SK-N-SH treated with all-trans-retinoic acid at 6 μM for 48 hours (cell line): ENCODE results near the gene MROH7.

Source experiments
- ATAC-seq: fragments of 200-7000 bp; cut with Tn5 transposase; 3 replicates; pipeline ENCODE4 v1.9.1; 2020; ENCODE audit warnings: mild to moderate bottlenecking, moderate library complexity
- ARNTL ChIP-seq: fragments of 450-650 bp; formaldehyde crosslinking; IDR thresholded peaks from 2 replicates; pipeline ENCODE4 v1.5.0; 2020; ENCODE audit warnings: low read depth, mild to moderate bottlenecking, moderate library complexity, borderline replicate concordance
- BACH2 ChIP-seq: fragments of 250-450 bp; sonication (Bioruptor Pico); IDR thresholded peaks from 2 replicates; pipeline ENCODE4 v1.9.0; 2021; ENCODE audit warnings: mild to moderate bottlenecking, borderline replicate concordance
- CSDC2 ChIP-seq: fragments of 250-450 bp; sonication (Bioruptor Pico); IDR thresholded peaks from 2 replicates; pipeline ENCODE4 v1.5.0; 2020; ENCODE audit warnings: mild to moderate bottlenecking, moderate library complexity
- ESRRG ChIP-seq: fragments of 250-450 bp; sonication (Bioruptor Pico); IDR thresholded peaks from 2 replicates; pipeline ENCODE4 v1.6.1; 2021; ENCODE audit warnings: mild to moderate bottlenecking
- GLIS3 ChIP-seq: fragments of 250-450 bp; sonication (Bioruptor Pico); IDR thresholded peaks from 2 replicates; pipeline ENCODE4 v1.5.0; 2020; ENCODE audit warnings: mild to moderate bottlenecking, moderate library complexity
- ISL1 ChIP-seq: fragments of 250-450 bp; sonication (Bioruptor Pico); IDR thresholded peaks from 2 replicates; pipeline ENCODE4 v2.1.2; 2022; ENCODE audit warnings: mild to moderate bottlenecking, moderate library complexity
- OSR1 ChIP-seq: fragments of 250-450 bp; sonication (Bioruptor Pico); IDR thresholded peaks from 2 replicates; pipeline ENCODE4 v1.8.0; 2022; ENCODE audit warnings: moderate library complexity, mild to moderate bottlenecking, inconsistent platforms
- PPARA ChIP-seq: fragments of 250-450 bp; sonication (Bioruptor Pico); IDR thresholded peaks from 2 replicates; pipeline ENCODE4 v1.5.0; 2020; ENCODE audit warnings: mild to moderate bottlenecking, borderline replicate concordance
- RARB ChIP-seq: fragments of 250-450 bp; sonication (Bioruptor Pico); IDR thresholded peaks from 2 replicates; pipeline ENCODE4 v1.8.0; 2021; ENCODE audit warnings: mild to moderate bottlenecking, moderate library complexity
- SNAI2 ChIP-seq: fragments of 250-450 bp; sonication (Bioruptor Pico); IDR thresholded peaks from 2 replicates; pipeline ENCODE4 v1.5.0; 2020; ENCODE audit warnings: mild to moderate bottlenecking, moderate library complexity
- TCF4 ChIP-seq: fragments of 250-450 bp; sonication (Bioruptor Pico); IDR thresholded peaks from 2 replicates; pipeline ENCODE4 v1.8.0; 2021; ENCODE audit warnings: mild to moderate bottlenecking, moderate library complexity, borderline replicate concordance
- ZC3H10 ChIP-seq: fragments of 250-450 bp; sonication (Bioruptor Pico); IDR thresholded peaks from 2 replicates; pipeline ENCODE4 v1.5.1; 2021; ENCODE audit warnings: mild to moderate bottlenecking, moderate library complexity
- ZFP3 ChIP-seq: fragments of 250-450 bp; sonication (Bioruptor Pico); IDR thresholded peaks from 2 replicates; pipeline ENCODE4 v1.5.0; 2020; ENCODE audit warnings: mild to moderate bottlenecking, moderate library complexity
- ZFP30 ChIP-seq: fragments of 450-650 bp; formaldehyde crosslinking; IDR thresholded peaks from 2 replicates; pipeline ENCODE4 v1.5.0; 2022; ENCODE audit warnings: mild to moderate bottlenecking, moderate library complexity
- ZNF565 ChIP-seq: fragments of 450-650 bp; formaldehyde crosslinking; conservative IDR thresholded peaks from 2 replicates; pipeline ENCODE4 v1.5.0; 2020; ENCODE audit warnings: low read depth, mild to moderate bottlenecking, moderate library complexity
- ZNF70 ChIP-seq: fragments of 450-650 bp; formaldehyde crosslinking; IDR thresholded peaks from 2 replicates; pipeline ENCODE4 v1.5.0; 2020; ENCODE audit warnings: mild to moderate bottlenecking, moderate library complexity
- ZNF8 ChIP-seq: fragments of 450-650 bp; formaldehyde crosslinking; IDR thresholded peaks from 2 replicates; pipeline ENCODE4 v1.5.0; 2020; ENCODE audit warnings: mild to moderate bottlenecking, moderate library complexity
- TF ChIP-seq, protein P1 (sequence below): fragments of 250-450 bp; sonication (Bioruptor Pico); IDR thresholded peaks from 2 replicates; pipeline ENCODE4 v1.5.1; 2020; ENCODE audit warnings: low read depth, mild to moderate bottlenecking, moderate library complexity
- TF ChIP-seq, protein P2 (sequence below): fragments of 250-450 bp; sonication (Bioruptor Pico); IDR thresholded peaks from 2 replicates; pipeline ENCODE4 v1.8.0; 2020; ENCODE audit warnings: mild to moderate bottlenecking, moderate library complexity, borderline replicate concordance
- TF ChIP-seq, protein P3 (sequence below): fragments of 250-450 bp; sonication (Bioruptor Pico); IDR thresholded peaks from 2 replicates; pipeline ENCODE4 v1.5.1; 2021; ENCODE audit warnings: mild to moderate bottlenecking, moderate library complexity
- TF ChIP-seq, protein P4 (sequence below): fragments of 250-450 bp; sonication (Bioruptor Pico); IDR thresholded peaks from 2 replicates; pipeline ENCODE4 v1.5.0; 2020; ENCODE audit warnings: mild to moderate bottlenecking, moderate library complexity
- TF ChIP-seq, protein P5 (sequence below): fragments of 250-450 bp; sonication (Bioruptor Pico); IDR thresholded peaks from 2 replicates; pipeline ENCODE4 v1.8.0; 2021; ENCODE audit warnings: low read depth, mild to moderate bottlenecking, moderate library complexity, borderline replicate concordance

MROH7 gene

GRCh38 chr1:54609301-54609921, 32.2 kb upstream of the MROH7 start:
- no peak for TF ChIP-seq OSR1
- no peak for TF ChIP-seq ZNF70 (CRISPR knock-in tag)
- no peak for TF ChIP-seq PPARA (CRISPR knock-in tag)
- TF ChIP-seq CSDC2 (CRISPR knock-in tag): no peak
- TF ChIP-seq ZC3H10: no peak
- no peak for TF ChIP-seq ZNF565
- TF ChIP-seq SNAI2: no peak
- TF ChIP-seq BACH2 (CRISPR knock-in tag): no peak
- TF ChIP-seq, protein P1, sequence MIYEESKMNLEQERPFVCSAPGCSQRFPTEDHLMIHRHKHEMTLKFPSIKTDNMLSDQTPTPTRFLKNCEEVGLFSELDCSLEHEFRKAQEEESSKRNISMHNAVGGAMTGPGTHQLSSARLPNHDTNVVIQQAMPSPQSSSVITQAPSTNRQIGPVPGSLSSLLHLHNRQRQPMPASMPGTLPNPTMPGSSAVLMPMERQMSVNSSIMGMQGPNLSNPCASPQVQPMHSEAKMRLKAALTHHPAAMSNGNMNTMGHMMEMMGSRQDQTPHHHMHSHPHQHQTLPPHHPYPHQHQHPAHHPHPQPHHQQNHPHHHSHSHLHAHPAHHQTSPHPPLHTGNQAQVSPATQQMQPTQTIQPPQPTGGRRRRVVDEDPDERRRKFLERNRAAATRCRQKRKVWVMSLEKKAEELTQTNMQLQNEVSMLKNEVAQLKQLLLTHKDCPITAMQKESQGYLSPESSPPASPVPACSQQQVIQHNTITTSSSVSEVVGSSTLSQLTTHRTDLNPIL (CRISPR knock-in tag): no peak
- TF ChIP-seq, protein P2, sequence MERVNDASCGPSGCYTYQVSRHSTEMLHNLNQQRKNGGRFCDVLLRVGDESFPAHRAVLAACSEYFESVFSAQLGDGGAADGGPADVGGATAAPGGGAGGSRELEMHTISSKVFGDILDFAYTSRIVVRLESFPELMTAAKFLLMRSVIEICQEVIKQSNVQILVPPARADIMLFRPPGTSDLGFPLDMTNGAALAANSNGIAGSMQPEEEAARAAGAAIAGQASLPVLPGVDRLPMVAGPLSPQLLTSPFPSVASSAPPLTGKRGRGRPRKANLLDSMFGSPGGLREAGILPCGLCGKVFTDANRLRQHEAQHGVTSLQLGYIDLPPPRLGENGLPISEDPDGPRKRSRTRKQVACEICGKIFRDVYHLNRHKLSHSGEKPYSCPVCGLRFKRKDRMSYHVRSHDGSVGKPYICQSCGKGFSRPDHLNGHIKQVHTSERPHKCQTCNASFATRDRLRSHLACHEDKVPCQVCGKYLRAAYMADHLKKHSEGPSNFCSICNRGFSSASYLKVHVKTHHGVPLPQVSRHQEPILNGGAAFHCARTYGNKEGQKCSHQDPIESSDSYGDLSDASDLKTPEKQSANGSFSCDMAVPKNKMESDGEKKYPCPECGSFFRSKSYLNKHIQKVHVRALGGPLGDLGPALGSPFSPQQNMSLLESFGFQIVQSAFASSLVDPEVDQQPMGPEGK (CRISPR knock-in tag): no peak
- no peak for TF ChIP-seq ARNTL (CRISPR knock-in tag)
- no peak for ATAC-seq

DNA sequence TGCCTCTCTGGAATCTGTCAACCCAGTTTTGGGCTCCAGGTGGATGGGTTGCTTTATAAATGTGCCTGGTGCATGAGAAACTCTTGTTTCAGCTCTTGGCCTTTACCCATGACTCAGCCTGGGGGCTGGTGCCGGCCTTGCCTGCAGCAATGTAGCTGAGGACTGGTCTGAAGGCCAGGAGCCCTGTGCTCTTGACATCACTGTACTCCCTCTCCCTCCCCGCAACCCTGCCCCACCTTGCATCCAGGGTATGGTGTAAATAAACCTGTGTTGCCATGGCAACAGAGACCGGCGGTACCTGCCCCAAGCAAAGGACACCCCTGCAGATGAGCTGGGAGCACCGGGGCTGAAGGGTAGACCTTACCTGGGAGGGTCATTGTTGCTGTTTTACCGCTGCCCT, 31.5 kb upstream of the MROH7 start:
- TF ChIP-seq ZNF565: no peak
- TF ChIP-seq ISL1 (CRISPR knock-in tag): no peak
- no peak for ATAC-seq

DNA sequence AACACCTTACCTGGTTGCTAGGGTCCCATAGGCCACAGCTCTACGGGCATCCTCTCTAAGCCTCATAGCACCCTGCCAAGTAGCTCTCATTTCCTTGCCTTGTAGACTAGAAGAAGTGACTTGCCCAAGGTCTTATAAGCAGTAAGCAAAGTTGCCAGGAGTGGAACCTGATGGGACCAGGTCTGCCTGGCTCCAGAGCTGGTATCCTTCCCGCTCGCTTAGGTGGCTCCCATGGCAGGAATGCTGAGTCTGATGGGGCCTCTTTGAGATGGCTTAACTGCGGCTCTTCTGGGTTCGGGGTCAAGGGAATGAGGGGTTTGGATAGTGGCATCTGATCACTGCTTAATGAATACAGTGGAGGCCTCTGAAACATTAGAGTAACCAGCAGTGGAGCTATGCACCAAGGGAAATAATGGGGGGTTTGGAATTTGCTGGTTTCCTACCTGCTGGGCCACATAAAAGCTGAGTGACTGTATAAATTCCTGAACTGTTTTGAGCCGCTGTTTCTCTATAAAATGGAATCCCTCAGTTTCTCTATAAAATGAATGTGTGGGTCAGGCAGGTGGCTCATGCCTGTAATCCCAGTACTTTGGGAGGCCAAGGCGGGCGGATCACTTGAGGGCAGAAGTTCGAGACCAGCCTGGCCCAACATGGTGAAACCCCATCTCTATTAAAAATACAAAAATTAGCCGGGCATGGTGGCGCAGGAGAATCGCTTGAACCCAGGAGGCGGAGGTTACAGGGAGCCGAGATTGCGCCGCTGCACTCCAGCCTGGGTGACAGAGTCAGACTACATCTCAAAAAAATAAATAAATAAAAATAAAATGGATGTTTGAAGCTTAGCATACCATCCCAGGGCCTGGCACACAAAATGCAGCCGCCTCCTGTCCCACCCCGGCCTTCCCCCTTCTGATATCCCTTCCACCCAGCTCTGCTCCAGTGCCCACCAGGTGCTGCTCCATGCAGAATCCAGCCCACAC, 30.7 kb upstream of the MROH7 start:
- TF ChIP-seq, protein P1 (CRISPR knock-in tag): no peak
- TF ChIP-seq ZFP30 (CRISPR knock-in tag) (no peak), BACH2 (CRISPR knock-in tag) (no peak), ZNF70 (CRISPR knock-in tag) (no peak), CSDC2 (CRISPR knock-in tag) (no peak), ZNF8 (CRISPR knock-in tag) (no peak), ARNTL (CRISPR knock-in tag) (no peak), SNAI2 (no peak), TCF4 (CRISPR knock-in tag) (no peak), PPARA (CRISPR knock-in tag) (no peak), ZFP3 (CRISPR knock-in tag) (no peak), ESRRG (CRISPR knock-in tag) (no peak), ISL1 (CRISPR knock-in tag) (no peak), ZNF565 (no peak), RARB (CRISPR knock-in tag) (no peak), GLIS3 (no peak)
- TF ChIP-seq, protein P3, sequence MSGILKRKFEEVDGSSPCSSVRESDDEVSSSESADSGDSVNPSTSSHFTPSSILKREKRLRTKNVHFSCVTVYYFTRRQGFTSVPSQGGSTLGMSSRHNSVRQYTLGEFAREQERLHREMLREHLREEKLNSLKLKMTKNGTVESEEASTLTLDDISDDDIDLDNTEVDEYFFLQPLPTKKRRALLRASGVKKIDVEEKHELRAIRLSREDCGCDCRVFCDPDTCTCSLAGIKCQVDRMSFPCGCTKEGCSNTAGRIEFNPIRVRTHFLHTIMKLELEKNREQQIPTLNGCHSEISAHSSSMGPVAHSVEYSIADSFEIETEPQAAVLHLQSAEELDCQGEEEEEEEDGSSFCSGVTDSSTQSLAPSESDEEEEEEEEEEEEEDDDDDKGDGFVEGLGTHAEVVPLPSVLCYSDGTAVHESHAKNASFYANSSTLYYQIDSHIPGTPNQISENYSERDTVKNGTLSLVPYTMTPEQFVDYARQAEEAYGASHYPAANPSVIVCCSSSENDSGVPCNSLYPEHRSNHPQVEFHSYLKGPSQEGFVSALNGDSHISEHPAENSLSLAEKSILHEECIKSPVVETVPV (CRISPR knock-in tag): no peak
- TF ChIP-seq, protein P2 (CRISPR knock-in tag): no peak
- TF ChIP-seq, protein P4, sequence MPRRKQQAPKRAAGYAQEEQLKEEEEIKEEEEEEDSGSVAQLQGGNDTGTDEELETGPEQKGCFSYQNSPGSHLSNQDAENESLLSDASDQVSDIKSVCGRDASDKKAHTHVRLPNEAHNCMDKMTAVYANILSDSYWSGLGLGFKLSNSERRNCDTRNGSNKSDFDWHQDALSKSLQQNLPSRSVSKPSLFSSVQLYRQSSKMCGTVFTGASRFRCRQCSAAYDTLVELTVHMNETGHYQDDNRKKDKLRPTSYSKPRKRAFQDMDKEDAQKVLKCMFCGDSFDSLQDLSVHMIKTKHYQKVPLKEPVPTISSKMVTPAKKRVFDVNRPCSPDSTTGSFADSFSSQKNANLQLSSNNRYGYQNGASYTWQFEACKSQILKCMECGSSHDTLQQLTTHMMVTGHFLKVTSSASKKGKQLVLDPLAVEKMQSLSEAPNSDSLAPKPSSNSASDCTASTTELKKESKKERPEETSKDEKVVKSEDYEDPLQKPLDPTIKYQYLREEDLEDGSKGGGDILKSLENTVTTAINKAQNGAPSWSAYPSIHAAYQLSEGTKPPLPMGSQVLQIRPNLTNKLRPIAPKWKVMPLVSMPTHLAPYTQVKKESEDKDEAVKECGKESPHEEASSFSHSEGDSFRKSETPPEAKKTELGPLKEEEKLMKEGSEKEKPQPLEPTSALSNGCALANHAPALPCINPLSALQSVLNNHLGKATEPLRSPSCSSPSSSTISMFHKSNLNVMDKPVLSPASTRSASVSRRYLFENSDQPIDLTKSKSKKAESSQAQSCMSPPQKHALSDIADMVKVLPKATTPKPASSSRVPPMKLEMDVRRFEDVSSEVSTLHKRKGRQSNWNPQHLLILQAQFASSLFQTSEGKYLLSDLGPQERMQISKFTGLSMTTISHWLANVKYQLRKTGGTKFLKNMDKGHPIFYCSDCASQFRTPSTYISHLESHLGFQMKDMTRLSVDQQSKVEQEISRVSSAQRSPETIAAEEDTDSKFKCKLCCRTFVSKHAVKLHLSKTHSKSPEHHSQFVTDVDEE (CRISPR knock-in tag): no peak
- TF ChIP-seq, protein P5, sequence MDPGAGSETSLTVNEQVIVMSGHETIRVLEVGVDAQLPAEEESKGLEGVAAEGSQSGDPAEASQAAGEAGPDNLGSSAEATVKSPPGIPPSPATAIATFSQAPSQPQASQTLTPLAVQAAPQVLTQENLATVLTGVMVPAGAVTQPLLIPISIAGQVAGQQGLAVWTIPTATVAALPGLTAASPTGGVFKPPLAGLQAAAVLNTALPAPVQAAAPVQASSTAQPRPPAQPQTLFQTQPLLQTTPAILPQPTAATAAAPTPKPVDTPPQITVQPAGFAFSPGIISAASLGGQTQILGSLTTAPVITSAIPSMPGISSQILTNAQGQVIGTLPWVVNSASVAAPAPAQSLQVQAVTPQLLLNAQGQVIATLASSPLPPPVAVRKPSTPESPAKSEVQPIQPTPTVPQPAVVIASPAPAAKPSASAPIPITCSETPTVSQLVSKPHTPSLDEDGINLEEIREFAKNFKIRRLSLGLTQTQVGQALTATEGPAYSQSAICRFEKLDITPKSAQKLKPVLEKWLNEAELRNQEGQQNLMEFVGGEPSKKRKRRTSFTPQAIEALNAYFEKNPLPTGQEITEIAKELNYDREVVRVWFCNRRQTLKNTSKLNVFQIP (CRISPR knock-in tag): no peak
- TF ChIP-seq, all 23 proteins: peak for 0
- ATAC-seq: no peak
